HepG2 (cell line): Measurements from ENCODE around the gene PRADC1. TPM values are rescaled to one million over a fixed set of nuclear protein-coding genes. Genes with fewer than 3 reads are reported as not detected.

Source experiments
- ETV6 ChIP-seq: sonication (generic); formaldehyde crosslinking; conservative IDR thresholded peaks from 2 replicates; pipeline ENCODE4 v1.4.0; 2020; ENCODE audit warnings: missing genetic modification reagents
- GFI1 ChIP-seq: sonication (generic); formaldehyde crosslinking; IDR thresholded peaks from 2 replicates; pipeline ENCODE4 v1.5.0; 2020; ENCODE audit warnings: missing genetic modification reagents, mild to moderate bottlenecking, borderline replicate concordance
- JUNB ChIP-seq: sonication (generic); formaldehyde crosslinking; IDR thresholded peaks from 2 replicates; pipeline ENCODE4 v1.8.0; 2022; ENCODE audit warnings: missing genetic modification reagents, mild to moderate bottlenecking, borderline replicate concordance
- MED8 ChIP-seq: sonication (generic); formaldehyde crosslinking; IDR thresholded peaks from 2 replicates; pipeline ENCODE4 v1.8.1; 2023; ENCODE audit warnings: mild to moderate bottlenecking, missing genetic modification reagents; ENCODE audit not compliant: insufficient replicate concordance
- MXI1 ChIP-seq: IDR thresholded peaks from 3 replicates; pipeline ENCODE4 v1.6.1; 2012; ENCODE audit warnings: low read depth, low read length, inconsistent platforms, borderline replicate concordance
- NBN ChIP-seq: fragments of 450-650 bp; conservative IDR thresholded peaks from 2 replicates; pipeline ENCODE4 v1.6.1; 2017
- PLRG1 ChIP-seq: fragments of 450-650 bp; conservative IDR thresholded peaks from 2 replicates; pipeline ENCODE4 v1.6.1; 2016
- RELA ChIP-seq: sonication (generic); formaldehyde crosslinking; IDR thresholded peaks from 2 replicates; pipeline ENCODE4 v1.4.0; 2020; ENCODE audit warnings: missing genetic modification reagents
- RXRB ChIP-seq: IDR thresholded peaks from 2 replicates; pipeline ENCODE4 v1.6.1; 2016; ENCODE audit warnings: borderline replicate concordance, missing genetic modification reagents, missing compliant biosample characterization
- SRY ChIP-seq: sonication (generic); formaldehyde crosslinking; IDR thresholded peaks from 2 replicates; pipeline ENCODE4 v1.8.0; 2022; ENCODE audit warnings: mild to moderate bottlenecking, missing genetic modification reagents
- SSRP1 ChIP-seq: IDR thresholded peaks from 2 replicates; pipeline ENCODE4 v1.6.1; 2016; ENCODE audit warnings: control low read depth
- ZBTB21 ChIP-seq: sonication (generic); formaldehyde crosslinking; IDR thresholded peaks from 2 replicates; pipeline ENCODE4 v1.4.0; 2020; ENCODE audit warnings: missing genetic modification reagents
- ZNF281 ChIP-seq: sonication (generic); formaldehyde crosslinking; IDR thresholded peaks from 2 replicates; pipeline ENCODE4 v1.4.0; 2020; ENCODE audit warnings: missing genetic modification reagents, borderline replicate concordance
- ZNF382 ChIP-seq: sonication (generic); formaldehyde crosslinking; IDR thresholded peaks from 2 replicates; pipeline ENCODE4 v1.5.0; 2020; ENCODE audit warnings: missing genetic modification reagents, mild to moderate bottlenecking, borderline replicate concordance
- ZNF484 ChIP-seq: sonication (generic); formaldehyde crosslinking; IDR thresholded peaks from 2 replicates; pipeline ENCODE4 v1.5.1; 2020; ENCODE audit warnings: mild to moderate bottlenecking, low read depth, missing genetic modification reagents, borderline replicate concordance
- ZNF572 ChIP-seq: sonication (generic); formaldehyde crosslinking; IDR thresholded peaks from 2 replicates; pipeline ENCODE4 v1.5.1; 2020; ENCODE audit warnings: mild to moderate bottlenecking, missing genetic modification reagents
- ZNF7 ChIP-seq: IDR thresholded peaks from 2 replicates; pipeline ENCODE4 v1.6.1; 2016; ENCODE audit warnings: missing biosample characterization, missing genetic modification reagents
- ZNF720 ChIP-seq: sonication (generic); formaldehyde crosslinking; IDR thresholded peaks from 2 replicates; pipeline ENCODE4 v1.4.0; 2020; ENCODE audit warnings: missing genetic modification reagents
- polyA plus RNA-seq, 8 experiments: library from polyadenylated mRNA; depleted of rRNA in 3 of 8; stranded (reverse) in 7 of 8; unstranded in 1 of 8; fragments of >200 nt; fragmentation: Illumina TruSeq in 4 of 8; extraction: Trizol in 4 of 8; gene quantifications; 2 replicates each; pipeline versions ENCODE4 v1.2.1 to v1.2.3, GENCODE V29; 2011 to 2016; ENCODE audit warnings: low read depth in 4 of 8, missing spikeins in 1 of 8, mixed read lengths in 1 of 8; ENCODE audit not compliant: insufficient read depth in 1 of 8
- total RNA-seq, 5 experiments: library from RNA; depleted of rRNA; stranded (reverse); fragments of >200 nt; fragmentation: Illumina TruSeq; extraction: Trizol; gene quantifications; 2 replicates each; pipeline ENCODE4 v1.2.3, GENCODE V29; 2016; ENCODE audit warnings: low read depth in 1 of 5
- TF ChIP-seq, protein P1 (sequence below): sonication (generic); formaldehyde crosslinking; IDR thresholded peaks from 2 replicates; pipeline ENCODE4 v1.4.0; 2020; ENCODE audit warnings: missing genetic modification reagents
- TF ChIP-seq, protein P2 (sequence below): sonication (generic); formaldehyde crosslinking; IDR thresholded peaks from 2 replicates; pipeline ENCODE4 v1.4.0; 2020; ENCODE audit warnings: missing genetic modification reagents, borderline replicate concordance
- TF ChIP-seq, protein P3 (sequence below): sonication (generic); formaldehyde crosslinking; IDR thresholded peaks from 2 replicates; pipeline ENCODE4 v1.8.1; 2023; ENCODE audit warnings: missing genetic modification reagents, mild to moderate bottlenecking, borderline replicate concordance
- TF ChIP-seq, protein P4 (sequence below): sonication (generic); formaldehyde crosslinking; IDR thresholded peaks from 2 replicates; pipeline ENCODE4 v1.4.0; 2020; ENCODE audit warnings: mild to moderate bottlenecking, missing genetic modification reagents

The PRADC1 gene
- total and polyA plus RNA-seq, 2 of the 13 experiments (the other 11 are each of a cell fraction or from before 2014, with no cell fraction given): 12.1 to 37.2 TPM

GRCh38 chr2:73260338-73260984, 27.4 kb upstream of the PRADC1 start (continued):
- TF ChIP-seq, protein P1, sequence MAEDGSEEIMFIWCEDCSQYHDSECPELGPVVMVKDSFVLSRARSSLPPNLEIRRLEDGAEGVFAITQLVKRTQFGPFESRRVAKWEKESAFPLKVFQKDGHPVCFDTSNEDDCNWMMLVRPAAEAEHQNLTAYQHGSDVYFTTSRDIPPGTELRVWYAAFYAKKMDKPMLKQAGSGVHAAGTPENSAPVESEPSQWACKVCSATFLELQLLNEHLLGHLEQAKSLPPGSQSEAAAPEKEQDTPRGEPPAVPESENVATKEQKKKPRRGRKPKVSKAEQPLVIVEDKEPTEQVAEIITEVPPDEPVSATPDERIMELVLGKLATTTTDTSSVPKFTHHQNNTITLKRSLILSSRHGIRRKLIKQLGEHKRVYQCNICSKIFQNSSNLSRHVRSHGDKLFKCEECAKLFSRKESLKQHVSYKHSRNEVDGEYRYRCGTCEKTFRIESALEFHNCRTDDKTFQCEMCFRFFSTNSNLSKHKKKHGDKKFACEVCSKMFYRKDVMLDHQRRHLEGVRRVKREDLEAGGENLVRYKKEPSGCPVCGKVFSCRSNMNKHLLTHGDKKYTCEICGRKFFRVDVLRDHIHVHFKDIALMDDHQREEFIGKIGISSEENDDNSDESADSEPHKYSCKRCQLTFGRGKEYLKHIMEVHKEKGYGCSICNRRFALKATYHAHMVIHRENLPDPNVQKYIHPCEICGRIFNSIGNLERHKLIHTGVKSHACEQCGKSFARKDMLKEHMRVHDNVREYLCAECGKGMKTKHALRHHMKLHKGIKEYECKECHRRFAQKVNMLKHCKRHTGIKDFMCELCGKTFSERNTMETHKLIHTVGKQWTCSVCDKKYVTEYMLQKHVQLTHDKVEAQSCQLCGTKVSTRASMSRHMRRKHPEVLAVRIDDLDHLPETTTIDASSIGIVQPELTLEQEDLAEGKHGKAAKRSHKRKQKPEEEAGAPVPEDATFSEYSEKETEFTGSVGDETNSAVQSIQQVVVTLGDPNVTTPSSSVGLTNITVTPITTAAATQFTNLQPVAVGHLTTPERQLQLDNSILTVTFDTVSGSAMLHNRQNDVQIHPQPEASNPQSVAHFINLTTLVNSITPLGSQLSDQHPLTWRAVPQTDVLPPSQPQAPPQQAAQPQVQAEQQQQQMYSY (CRISPR knock-in tag): no peak
- no peak for TF ChIP-seq ZNF720
- TF ChIP-seq ZNF484 (CRISPR knock-in tag): no peak
- TF ChIP-seq JUNB (CRISPR knock-in tag): no peak
- no peak for TF ChIP-seq NBN
- TF ChIP-seq RXRB (CRISPR knock-in tag): peak; percentile 47; the same call in 1 of the 2 replicates
- no peak for TF ChIP-seq ZNF7 (CRISPR knock-in tag)
- no peak for TF ChIP-seq ZNF382 (CRISPR knock-in tag)
- no peak for TF ChIP-seq SSRP1 (CRISPR knock-in tag)
- TF ChIP-seq, protein P2, sequence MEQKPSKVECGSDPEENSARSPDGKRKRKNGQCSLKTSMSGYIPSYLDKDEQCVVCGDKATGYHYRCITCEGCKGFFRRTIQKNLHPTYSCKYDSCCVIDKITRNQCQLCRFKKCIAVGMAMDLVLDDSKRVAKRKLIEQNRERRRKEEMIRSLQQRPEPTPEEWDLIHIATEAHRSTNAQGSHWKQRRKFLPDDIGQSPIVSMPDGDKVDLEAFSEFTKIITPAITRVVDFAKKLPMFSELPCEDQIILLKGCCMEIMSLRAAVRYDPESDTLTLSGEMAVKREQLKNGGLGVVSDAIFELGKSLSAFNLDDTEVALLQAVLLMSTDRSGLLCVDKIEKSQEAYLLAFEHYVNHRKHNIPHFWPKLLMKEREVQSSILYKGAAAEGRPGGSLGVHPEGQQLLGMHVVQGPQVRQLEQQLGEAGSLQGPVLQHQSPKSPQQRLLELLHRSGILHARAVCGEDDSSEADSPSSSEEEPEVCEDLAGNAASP (CRISPR knock-in tag): 0 out of 2 replicates have a peak, but pooled peaks have one; percentile 42
- TF ChIP-seq ZNF572 (CRISPR knock-in tag): no peak
- TF ChIP-seq, protein P3, sequence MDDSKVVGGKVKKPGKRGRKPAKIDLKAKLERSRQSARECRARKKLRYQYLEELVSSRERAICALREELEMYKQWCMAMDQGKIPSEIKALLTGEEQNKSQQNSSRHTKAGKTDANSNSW (CRISPR knock-in tag): 0 out of 2 replicates have a peak, but pooled peaks have one; percentile 42
- no peak for TF ChIP-seq ZBTB21 (CRISPR knock-in tag)
- peak; percentile 63; the same call in 1 of the 3 replicates for TF ChIP-seq MXI1
- no peak for TF ChIP-seq MED8 (CRISPR knock-in tag)
- no peak for TF ChIP-seq GFI1 (CRISPR knock-in tag)
- TF ChIP-seq RELA (CRISPR knock-in tag): no peak
- TF ChIP-seq ZNF281 (CRISPR knock-in tag): no peak; the same call in 1 of the 2 replicates
- no peak for TF ChIP-seq PLRG1
- TF ChIP-seq ETV6 (CRISPR knock-in tag): 0 out of 2 replicates have a peak, but pooled peaks have one; percentile 16
- no peak for TF ChIP-seq SRY (CRISPR knock-in tag)
- TF ChIP-seq, protein P4, sequence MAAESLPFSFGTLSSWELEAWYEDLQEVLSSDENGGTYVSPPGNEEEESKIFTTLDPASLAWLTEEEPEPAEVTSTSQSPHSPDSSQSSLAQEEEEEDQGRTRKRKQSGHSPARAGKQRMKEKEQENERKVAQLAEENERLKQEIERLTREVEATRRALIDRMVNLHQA (CRISPR knock-in tag): no peak
